Activated CD4-positive, alpha-beta T cell treated with anti-CD3 and anti-CD28 coated beads for 48 hours (primary cell): ENCODE measurements around the gene RWDD4.
"Not testable (repeated sequence)": the region's sequence is repeated elsewhere in the genome, so short reads cannot be mapped to it uniquely, and the experiment has no call there.

ENCODE experiments used
- DNase-seq: peaks from one replicate; pipeline ENCODE4 v3.0.0-alpha.2; 2020

The RWDD4 gene

DNA sequence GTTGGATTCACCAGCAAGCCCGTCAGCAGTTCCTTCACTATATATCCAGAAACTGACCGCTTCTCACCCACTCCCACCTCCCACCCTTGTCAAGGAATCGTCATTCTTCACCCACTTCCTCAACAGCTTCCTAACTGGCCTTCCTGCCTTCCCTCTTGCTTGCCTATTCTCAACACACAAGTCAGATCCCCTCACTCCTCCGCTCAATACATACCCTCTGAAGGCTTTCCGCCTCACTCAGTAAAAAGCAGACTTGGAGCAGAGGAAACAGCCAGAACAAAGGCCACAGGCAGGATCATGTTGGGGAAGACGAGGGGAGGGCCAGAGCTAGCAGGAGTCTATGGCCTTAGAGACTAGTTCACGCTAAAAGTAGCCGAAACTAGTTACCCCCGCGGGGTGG lies 23.7 kb downstream of the RWDD4 start:
- no peak for DNase-seq

DNA sequence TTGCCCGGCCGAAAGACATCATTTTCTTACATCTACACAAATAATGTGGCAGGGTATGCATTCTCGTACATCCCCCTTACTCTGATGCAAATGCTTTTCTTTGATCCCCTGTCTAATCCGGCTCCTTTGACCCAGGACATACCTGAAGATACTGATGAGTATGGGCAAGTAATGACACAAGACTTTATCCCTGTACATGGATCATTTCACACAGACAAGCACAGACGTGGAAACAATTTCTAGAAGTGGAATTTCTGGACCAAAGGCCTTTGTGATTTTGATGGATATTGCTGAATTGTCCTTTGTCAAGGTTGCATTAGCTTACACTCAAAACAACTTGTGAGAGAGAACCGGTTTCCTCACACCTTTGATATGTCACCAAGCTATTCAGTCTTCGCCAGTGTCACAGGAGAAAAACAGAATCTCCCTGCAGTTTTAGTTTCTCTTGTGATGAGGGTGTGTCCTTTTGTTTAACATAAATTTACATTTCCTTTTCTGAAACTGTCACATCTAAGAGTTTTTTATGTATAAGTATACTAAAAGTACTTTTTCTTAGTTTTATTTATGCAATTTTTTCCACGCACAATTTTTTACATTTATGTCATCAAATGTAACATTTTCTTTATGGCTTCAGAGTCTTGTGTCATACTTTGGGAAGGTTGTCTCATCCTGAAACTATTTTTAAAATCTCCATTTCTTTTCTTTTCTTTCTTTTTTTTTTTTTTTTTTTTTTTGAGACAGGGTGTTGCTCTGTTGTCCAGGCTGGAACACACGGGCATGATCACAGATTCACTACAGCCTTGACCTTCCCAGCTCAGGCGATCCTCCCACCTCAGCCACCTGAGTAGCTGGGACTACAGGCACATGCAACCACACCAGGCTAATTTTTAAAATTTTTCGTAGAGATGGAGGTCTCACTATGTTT lies 25.2 kb downstream of the RWDD4 start:
- no peak for DNase-seq

GRCh38 chr4:183632689-183633088 lies 26.3 kb downstream of the RWDD4 start:
- no peak for DNase-seq

GRCh38 chr4:183631577-183632198 lies 27.3 kb downstream of the RWDD4 start:
- no peak for DNase-seq

- no peak for DNase-seq
Observed at GRCh38 chr4:183627979-183628588, 30.9 kb downstream of the RWDD4 start.

DNA sequence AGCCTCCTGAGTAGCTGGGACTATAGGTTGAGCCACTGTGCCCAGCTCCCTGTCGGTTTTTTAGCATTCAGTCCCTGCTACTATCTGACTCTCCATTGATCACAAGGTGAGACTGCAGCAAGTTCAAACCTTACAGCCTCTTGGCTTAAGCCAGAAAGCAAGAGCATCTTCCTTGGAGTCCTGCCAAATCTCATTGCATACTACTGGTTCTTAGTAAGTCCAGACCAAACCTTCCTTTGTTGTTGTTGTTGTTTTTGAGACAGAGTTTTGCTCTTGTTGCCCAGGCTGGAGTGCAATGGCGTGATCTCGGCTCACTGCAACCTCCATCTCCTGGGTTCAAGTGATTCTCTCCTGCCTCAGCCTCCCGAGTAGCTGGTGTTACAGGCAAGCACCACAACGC lies 31.7 kb downstream of the RWDD4 start:
- not testable (repeated sequence) for DNase-seq

DNA sequence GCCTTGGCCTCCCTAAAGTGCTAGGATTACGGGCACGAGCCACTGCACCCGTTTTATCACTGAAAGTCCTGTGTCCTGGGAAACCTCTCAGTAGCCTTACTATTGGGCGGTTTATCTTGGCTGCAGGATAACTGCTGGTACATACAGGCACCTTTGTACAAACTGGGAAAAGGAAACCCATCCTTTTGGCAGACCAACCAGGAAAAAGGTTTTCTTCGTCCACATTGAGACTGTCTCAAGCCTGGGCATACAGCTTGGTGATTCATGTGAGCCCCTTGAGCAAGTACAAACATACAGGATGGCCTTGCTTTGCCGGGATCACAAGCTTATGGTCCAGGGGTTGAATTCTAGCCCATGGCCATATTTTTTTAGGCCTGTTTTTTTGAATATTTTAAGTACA lies 32.8 kb downstream of the RWDD4 start:
- DNase-seq = no peak

- no peak for DNase-seq
Observed at GRCh38 chr4:183624548-183624947, 34.4 kb downstream of the RWDD4 start.

GRCh38 chr4:183621875-183622274 lies 37.1 kb downstream of the RWDD4 start:
- DNase-seq = no peak

DNA sequence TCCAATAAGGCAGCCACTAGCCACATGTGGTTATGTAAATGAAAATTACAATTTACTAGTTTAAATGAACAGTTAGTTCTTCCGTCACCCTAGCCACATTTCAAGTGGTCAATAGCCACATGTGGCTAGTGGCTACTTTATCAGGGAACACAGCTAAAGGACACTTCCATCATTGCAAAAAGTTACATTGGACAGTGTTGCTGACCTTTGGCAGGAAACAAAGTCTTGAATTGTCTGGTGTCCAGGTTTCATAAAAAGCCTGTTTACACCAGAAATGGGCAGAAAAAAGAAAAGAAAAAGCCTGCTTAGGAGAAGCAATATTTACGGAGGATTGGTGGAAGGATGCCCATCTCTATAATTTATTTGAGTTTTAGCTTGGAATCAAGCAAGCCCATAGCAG lies 38.6 kb downstream of the RWDD4 start:
- no peak for DNase-seq

DNA sequence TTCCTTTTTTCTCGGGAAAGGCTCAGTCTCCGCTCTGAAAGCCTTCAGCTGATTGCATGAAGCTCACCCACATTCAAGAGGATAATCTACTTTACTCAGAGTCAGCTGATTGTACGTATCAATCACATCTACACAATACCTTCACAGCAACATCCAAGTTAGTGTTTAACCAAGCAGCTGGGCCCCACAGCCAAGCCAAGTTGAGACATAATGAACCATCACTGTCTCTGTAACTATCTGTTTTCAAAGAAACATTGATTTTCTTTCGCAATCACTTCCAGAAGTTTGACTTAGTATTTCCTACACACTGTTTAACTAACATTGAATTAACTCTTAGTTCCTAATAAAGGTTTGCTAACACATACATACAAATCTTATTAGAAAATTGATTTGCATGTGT lies 40.3 kb downstream of the RWDD4 start:
- no peak for DNase-seq

DNA sequence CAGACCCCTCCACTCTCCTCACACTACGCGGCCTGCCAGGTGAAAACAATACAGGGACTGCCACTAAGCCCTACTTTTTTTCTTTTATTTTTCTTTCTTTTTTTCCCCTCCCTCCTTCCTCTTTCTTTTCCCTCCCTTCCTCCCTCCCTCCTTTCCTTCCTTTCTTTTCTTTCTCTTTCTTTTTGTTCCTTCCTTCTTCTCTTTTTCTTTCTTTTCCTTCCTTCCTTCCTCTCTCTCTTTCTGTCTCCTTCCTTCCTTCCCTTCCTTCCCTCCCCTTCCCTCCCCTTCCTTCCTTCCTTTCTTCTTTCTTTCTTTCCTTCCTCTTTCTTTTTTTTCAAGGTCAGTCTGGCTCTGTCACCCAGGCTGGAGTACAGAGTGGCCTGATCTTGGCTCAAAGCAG lies 41.9 kb downstream of the RWDD4 start:
- no peak for DNase-seq

GRCh38 chr4:183612329-183613250 lies 46.4 kb downstream of the RWDD4 start:
- DNase-seq = no peak

DNA sequence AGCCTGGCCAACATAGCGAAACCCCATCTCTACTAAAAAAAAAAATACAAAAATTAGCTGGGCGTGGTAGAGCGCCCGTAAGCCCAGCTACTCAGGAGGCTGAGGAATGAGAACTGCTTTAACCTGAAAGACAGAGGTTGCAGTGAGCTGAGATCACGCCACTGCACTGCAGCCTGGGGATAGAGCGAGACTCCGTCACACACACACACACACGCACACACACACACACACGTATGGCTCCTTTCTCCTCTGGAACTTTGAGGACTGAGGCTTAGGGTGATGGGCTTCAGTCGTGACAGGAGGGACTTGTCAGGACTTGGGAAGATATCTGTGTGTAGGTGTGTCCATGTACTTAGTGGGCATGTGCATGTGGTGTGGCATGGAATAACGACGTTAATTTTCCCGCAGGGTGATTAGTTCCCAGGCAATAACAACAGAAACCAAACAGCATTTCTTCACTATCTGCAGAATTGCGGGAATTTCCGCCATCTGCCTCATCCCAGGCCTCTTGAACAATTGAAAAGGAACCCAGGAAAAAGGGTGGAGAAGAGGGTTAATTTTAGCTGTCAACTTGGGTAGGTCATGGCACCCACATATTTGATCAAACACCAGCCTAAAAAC lies 47.7 kb downstream of the RWDD4 start:
- no peak for DNase-seq

- no peak for DNase-seq
Observed at GRCh38 chr4:183610613-183611012, 48.4 kb downstream of the RWDD4 start.

DNA sequence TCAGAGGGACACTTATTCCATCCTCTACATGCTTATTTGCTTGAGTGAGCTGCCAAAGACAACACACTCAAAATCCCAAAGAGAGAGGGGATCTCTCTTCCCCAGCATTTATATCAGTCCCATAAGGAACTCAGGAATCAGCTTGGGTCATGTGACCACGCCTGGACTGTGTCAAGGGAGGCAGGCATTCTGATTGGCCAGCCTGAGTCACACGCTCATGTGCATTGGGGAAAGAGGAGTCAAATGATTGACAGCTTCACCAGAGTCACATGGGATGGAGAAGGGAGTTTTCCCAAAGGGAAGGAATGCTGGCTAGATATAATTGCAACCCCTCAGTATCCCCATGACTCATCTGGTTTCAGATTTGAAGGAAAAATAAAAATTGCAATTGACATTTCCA lies 49.0 kb downstream of the RWDD4 start:
- no peak for DNase-seq

- DNase-seq = no peak
Observed at GRCh38 chr4:183609151-183609550, 49.8 kb downstream of the RWDD4 start.

GRCh38 chr4:183607894-183608293 lies 51.1 kb downstream of the RWDD4 start:
- no peak for DNase-seq

DNA sequence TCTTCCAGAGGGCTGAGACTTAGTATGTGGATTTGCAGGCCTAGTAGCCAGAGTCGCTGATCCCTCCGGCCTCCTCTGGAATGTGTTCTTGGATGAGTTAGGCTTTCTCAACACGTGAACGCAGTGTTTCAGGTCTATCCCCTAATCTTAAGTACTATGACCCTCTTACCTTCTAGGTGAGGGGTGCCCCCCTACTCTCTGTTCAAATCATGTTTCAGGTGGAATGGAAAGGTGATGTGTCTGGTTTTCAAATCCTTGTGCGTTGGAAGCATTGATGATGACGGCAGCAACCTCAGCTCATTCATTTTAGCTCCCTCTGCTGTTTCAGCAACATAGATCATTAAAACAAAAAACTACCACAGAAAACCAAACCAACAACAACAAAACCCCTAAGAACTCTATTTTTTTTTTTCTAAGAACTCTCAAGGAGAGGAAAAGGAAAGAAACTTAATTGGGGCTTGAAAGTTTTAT lies 56.4 kb downstream of the RWDD4 start:
- no peak for DNase-seq

DNA sequence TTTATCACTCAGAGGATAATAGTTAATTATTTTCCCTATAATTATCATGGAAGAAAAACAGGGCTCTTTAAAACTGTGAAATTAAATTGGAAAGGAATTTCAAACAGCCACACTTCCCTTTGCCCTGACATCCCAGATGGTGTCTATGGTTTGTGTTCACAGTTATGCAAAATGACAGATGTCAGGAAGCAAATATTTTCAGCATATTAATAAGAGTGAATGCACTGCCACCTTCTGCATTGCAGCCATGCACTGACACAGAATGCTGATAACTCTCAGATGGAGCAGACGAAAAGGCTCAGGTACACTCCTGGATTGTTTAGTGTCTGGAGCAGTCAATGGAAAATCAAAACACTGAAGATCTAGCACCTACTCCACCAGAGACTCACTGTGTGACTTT lies 57.6 kb downstream of the RWDD4 start:
- no peak for DNase-seq

- DNase-seq = no peak
Observed at GRCh38 chr4:183600189-183600685, 58.7 kb downstream of the RWDD4 start.

DNA sequence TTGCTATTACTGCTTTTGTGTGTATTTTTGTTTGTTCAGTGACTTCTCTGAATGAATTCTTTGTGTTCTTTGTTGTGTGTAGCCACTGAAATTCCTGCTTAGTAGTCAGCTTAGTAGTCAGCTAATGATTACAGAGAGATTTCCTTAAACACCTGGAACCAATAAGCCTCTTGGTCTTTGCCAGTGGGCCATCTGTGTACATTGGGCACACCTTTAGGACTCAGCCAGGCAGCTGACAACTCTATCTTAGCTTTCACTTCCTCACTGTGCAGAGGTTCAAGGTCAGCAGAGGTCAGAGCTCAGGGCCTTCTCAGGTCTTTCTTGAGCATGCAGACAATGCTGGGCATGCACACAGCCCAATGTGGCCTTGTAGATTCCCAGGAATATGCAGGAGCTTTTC lies 59.3 kb downstream of the RWDD4 start:
- no peak for DNase-seq
